SK-N-SH (cell line): ENCODE measurements around the gene ANKRD44. TPM values are rescaled to one million over a fixed set of nuclear protein-coding genes. Genes with fewer than 3 reads are reported as not detected.

ENCODE experiments used
- CTCF ChIA-PET: fragments of 300-600, 350-600 bp; formaldehyde crosslinking; extraction: SDS; loops from one replicate; lab custom pipeline; 2021; lab: Yijun Ruan, JAX
- POLR2A ChIA-PET: fragments of 350-600 bp; sonication (Branson Sonifier 250); formaldehyde crosslinking; extraction: SDS; loops from one replicate; lab custom pipeline; 2020; ENCODE audit warnings: antibody characterized with exemption, inconsistent platforms; lab: Yijun Ruan, JAX
- DNase-seq: peaks from one replicate; pipeline ENCODE4 v3.0.0; 2012
- H2AFZ ChIP-seq: fragments of 200-600 bp; sonication (generic); 2 replicates; pipeline ENCODE4 v1.8.1; 2016; ENCODE audit warnings: antibody characterized with exemption, mild to moderate bottlenecking, low read depth
- H3F3A ChIP-seq: fragments of 200-600 bp; sonication (generic); replicated peaks from 2 replicates; pipeline ENCODE3; 2016; ENCODE audit warnings: antibody characterized with exemption, mild to moderate bottlenecking; ENCODE audit not compliant: insufficient read depth
- H3K27ac ChIP-seq, 2 experiments: fragments of 200-500 bp in 1 of 2; fragments of 200-600 bp in 1 of 2; sonication (Bioruptor generic) in 1 of 2; sonication (generic), shearing (Covaris generic) in 1 of 2; 2 replicates each; pipeline versions ENCODE4 v1.5.1 to v1.6.1; 2014 to 2016; ENCODE audit warnings: low read depth in 2 of 2, inconsistent platforms in 1 of 2, low read length in 1 of 2, mild to moderate bottlenecking in 1 of 2, mixed read lengths in 1 of 2
- H3K27me3 ChIP-seq: fragments of 200-600 bp; sonication (generic), shearing (Covaris generic); 2 replicates; pipeline ENCODE4 v1.6.1; 2016; ENCODE audit warnings: mixed run types; ENCODE audit not compliant: insufficient read depth
- H3K36me3 ChIP-seq, 2 experiments: fragments of 200-500 bp in 1 of 2; fragments of 200-600 bp in 1 of 2; sonication (Bioruptor generic) in 1 of 2; sonication (generic) in 1 of 2; replicated peaks in 1 of 2; 2 replicates each; pipeline versions ENCODE3 to v1.5.1; 2014 to 2016; ENCODE audit warnings: low read length in 1 of 2, mild to moderate bottlenecking in 1 of 2; ENCODE audit not compliant: insufficient read depth in 2 of 2, control insufficient read depth in 1 of 2
- H3K4me1 ChIP-seq, 2 experiments: fragments of 200-500 bp in 1 of 2; fragments of 200-600 bp in 1 of 2; sonication (Bioruptor generic) in 1 of 2; sonication (generic), shearing (Covaris generic) in 1 of 2; 2 replicates each; pipeline versions ENCODE4 v1.5.1 to v1.6.1; 2014 to 2016; ENCODE audit warnings: low read depth in 1 of 2, low read length in 1 of 2, mixed run types in 1 of 2; ENCODE audit not compliant: insufficient read depth in 2 of 2, control insufficient read depth in 1 of 2
- H3K4me2 ChIP-seq: fragments of 200-600 bp; sonication (generic), shearing (Covaris generic); 2 replicates; pipeline ENCODE4 v1.6.1; 2017; ENCODE audit warnings: mixed run types
- H3K4me3 ChIP-seq, 2 experiments: fragments of 200-500 bp in 1 of 2; fragments of 200-600 bp in 1 of 2; sonication (Bioruptor generic) in 1 of 2; sonication (generic), shearing (Covaris generic) in 1 of 2; 2 replicates each; pipeline versions ENCODE4 v1.5.1 to v1.8.1; 2014 to 2016; ENCODE audit warnings: low read depth in 2 of 2, inconsistent platforms in 1 of 2, low read length in 1 of 2, mild to moderate bottlenecking in 1 of 2, mixed read lengths in 1 of 2, moderate library complexity in 1 of 2
- H3K79me2 ChIP-seq: fragments of 200-600 bp; sonication (generic); 2 replicates; pipeline ENCODE4 v1.8.1; 2017; ENCODE audit warnings: mild to moderate bottlenecking; ENCODE audit not compliant: insufficient read depth
- H3K9ac ChIP-seq: fragments of 200-600 bp; sonication (generic); 2 replicates; pipeline ENCODE4 v1.6.1; 2017; ENCODE audit warnings: mixed run types
- H3K9me2 ChIP-seq: fragments of 200-600 bp; sonication (generic); 2 replicates; pipeline ENCODE4 v1.6.1; 2017; ENCODE audit warnings: mixed run types
- H3K9me3 ChIP-seq: fragments of 200-600 bp; sonication (generic); 2 replicates; pipeline ENCODE4 v1.6.1; 2017; ENCODE audit warnings: mixed run types, mild to moderate bottlenecking, moderate library complexity
- H4K20me1 ChIP-seq: fragments of 200-600 bp; sonication (generic); 2 replicates; pipeline ENCODE4 v1.6.1; 2017; ENCODE audit warnings: mild to moderate bottlenecking, mixed run types; ENCODE audit not compliant: insufficient read depth
- CHD2 ChIP-seq: fragments of 150-350 bp; IDR thresholded peaks from 2 replicates; pipeline ENCODE4 v1.6.1; 2018; ENCODE audit warnings: low read length; ENCODE audit not compliant: partially characterized antibody
- CTCF ChIP-seq: fragments of 200-600 bp; sonication (generic); IDR thresholded peaks from 2 replicates; pipeline ENCODE4 v1.6.1; 2017; ENCODE audit warnings: antibody characterized with exemption, mild to moderate bottlenecking, moderate library complexity
- ELF1 ChIP-seq: IDR thresholded peaks from 2 replicates; pipeline ENCODE4 v1.4.0; 2012
- FOSL2 ChIP-seq: IDR thresholded peaks from 2 replicates; pipeline ENCODE4 v1.4.0; 2012; ENCODE audit warnings: low read depth, mild to moderate bottlenecking, moderate library complexity, borderline replicate concordance
- FOXM1 ChIP-seq: IDR thresholded peaks from 2 replicates; pipeline ENCODE4 v1.4.0; 2012; ENCODE audit warnings: low read depth, mild to moderate bottlenecking
- GATA2 ChIP-seq: sonication (generic); formaldehyde crosslinking; IDR thresholded peaks from 2 replicates; pipeline ENCODE4 v1.5.0; 2020; ENCODE audit warnings: mild to moderate bottlenecking, missing genetic modification reagents
- MXI1 ChIP-seq: IDR thresholded peaks from 2 replicates; pipeline ENCODE4 v1.6.1; 2012; ENCODE audit warnings: mild to moderate bottlenecking, low read depth, low read length, improper control_type of control experiment
- NRF1 ChIP-seq: IDR thresholded peaks from 2 replicates; pipeline ENCODE4 v1.6.1; 2012; ENCODE audit warnings: low read depth, mild to moderate bottlenecking, low read length
- POLR2AphosphoS5 ChIP-seq: IDR thresholded peaks from 2 replicates; pipeline ENCODE4 v1.6.1; 2012; ENCODE audit warnings: low read depth, low read length
- RAD21 ChIP-seq: IDR thresholded peaks from 2 replicates; pipeline ENCODE4 v1.6.1; 2012; ENCODE audit warnings: mild to moderate bottlenecking, low read length
- RFX5 ChIP-seq: IDR thresholded peaks from 2 replicates; pipeline ENCODE4 v1.6.1; 2012; ENCODE audit warnings: mild to moderate bottlenecking, improper control_type of control experiment, low read length
- RXRA ChIP-seq: IDR thresholded peaks from 2 replicates; pipeline ENCODE4 v1.4.0; 2012; ENCODE audit warnings: low read depth, mild to moderate bottlenecking, borderline replicate concordance
- SIN3A ChIP-seq: IDR thresholded peaks from 2 replicates; pipeline ENCODE4 v1.6.1; 2012; ENCODE audit warnings: low read depth, mild to moderate bottlenecking, low read length, moderate library complexity, borderline replicate concordance
- USF2 ChIP-seq: fragments of 150-350 bp; IDR thresholded peaks from 2 replicates; pipeline ENCODE4 v1.6.1; 2017; ENCODE audit warnings: antibody characterized with exemption, low read length, low read depth, borderline replicate concordance
- polyA plus RNA-seq, 3 experiments: library from polyadenylated mRNA; depleted of rRNA; stranded (reverse); fragments of >200 nt; gene quantifications; 2 replicates each; pipeline ENCODE4 v1.2.3, GENCODE V29; 2012
- TF ChIP-seq, protein P1 (sequence below): IDR thresholded peaks from 2 replicates; pipeline ENCODE4; 2012
- TF ChIP-seq, protein P2 (sequence below): IDR thresholded peaks from 2 replicates; pipeline ENCODE4 v1.4.0; 2012; ENCODE audit warnings: low read depth, borderline replicate concordance

The ANKRD44 gene
- polyA plus RNA-seq, 1 of the 3 experiments (the other 2 are of a cell fraction) = 12.5 TPM

GRCh38 chr2:197241596-197241995, 69.0 kb downstream of the ANKRD44 start:
- ChIA-PET CTCF (interaction anchor here (0.6 kb wide), 1 partner anchor 51 kb away, joined by 3 read pairs; no protein-coding TSS in a partner anchor), POLR2A (no interaction called here)
- no peak for DNase-seq
- Histone ChIP-seq H3K9ac (no peak overlapping the region), H3K4me3 (no peak overlapping the region), H2AFZ (no peak overlapping the region), H4K20me1 (no peaks in the 10 kb centered on the region), H3K27ac (no peak overlapping the region), H3K4me1 (peaks cover 0 to 13% of the 10 kb centered on the region in 2 experiments; a peak in 2 of 4 replicates), H3K79me2 (no peaks in the 10 kb centered on the region), H3K9me3 (no peaks in the 10 kb centered on the region), H3K9me2 (no peaks in the 10 kb centered on the region), H3K36me3 (no peaks in the 10 kb centered on the region), H3K27me3 (no peaks in the 10 kb centered on the region), H3K4me2 (no peak overlapping the region), H3F3A (no peaks in the 10 kb centered on the region)
- TF ChIP-seq, protein P1, sequence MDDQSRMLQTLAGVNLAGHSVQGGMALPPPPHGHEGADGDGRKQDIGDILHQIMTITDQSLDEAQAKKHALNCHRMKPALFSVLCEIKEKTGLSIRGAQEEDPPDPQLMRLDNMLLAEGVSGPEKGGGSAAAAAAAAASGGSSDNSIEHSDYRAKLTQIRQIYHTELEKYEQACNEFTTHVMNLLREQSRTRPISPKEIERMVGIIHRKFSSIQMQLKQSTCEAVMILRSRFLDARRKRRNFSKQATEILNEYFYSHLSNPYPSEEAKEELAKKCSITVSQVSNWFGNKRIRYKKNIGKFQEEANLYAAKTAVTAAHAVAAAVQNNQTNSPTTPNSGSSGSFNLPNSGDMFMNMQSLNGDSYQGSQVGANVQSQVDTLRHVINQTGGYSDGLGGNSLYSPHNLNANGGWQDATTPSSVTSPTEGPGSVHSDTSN = no peak
- TF ChIP-seq RFX5 = no peak
- TF ChIP-seq, protein P2, sequence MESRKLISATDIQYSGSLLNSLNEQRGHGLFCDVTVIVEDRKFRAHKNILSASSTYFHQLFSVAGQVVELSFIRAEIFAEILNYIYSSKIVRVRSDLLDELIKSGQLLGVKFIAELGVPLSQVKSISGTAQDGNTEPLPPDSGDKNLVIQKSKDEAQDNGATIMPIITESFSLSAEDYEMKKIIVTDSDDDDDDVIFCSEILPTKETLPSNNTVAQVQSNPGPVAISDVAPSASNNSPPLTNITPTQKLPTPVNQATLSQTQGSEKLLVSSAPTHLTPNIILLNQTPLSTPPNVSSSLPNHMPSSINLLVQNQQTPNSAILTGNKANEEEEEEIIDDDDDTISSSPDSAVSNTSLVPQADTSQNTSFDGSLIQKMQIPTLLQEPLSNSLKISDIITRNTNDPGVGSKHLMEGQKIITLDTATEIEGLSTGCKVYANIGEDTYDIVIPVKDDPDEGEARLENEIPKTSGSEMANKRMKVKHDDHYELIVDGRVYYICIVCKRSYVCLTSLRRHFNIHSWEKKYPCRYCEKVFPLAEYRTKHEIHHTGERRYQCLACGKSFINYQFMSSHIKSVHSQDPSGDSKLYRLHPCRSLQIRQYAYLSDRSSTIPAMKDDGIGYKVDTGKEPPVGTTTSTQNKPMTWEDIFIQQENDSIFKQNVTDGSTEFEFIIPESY = no peak
- TF ChIP-seq RAD21 = no peak
- no peak for TF ChIP-seq FOXM1
- TF ChIP-seq USF2 = no peak
- no peak for TF ChIP-seq MXI1
- TF ChIP-seq SIN3A = no peak
- no peak for TF ChIP-seq GATA2 (CRISPR knock-in tag)
- TF ChIP-seq FOSL2 = no peak
- TF ChIP-seq CHD2 = no peak
- TF ChIP-seq CTCF = no peak
- TF ChIP-seq POLR2AphosphoS5 = no peak
- no peak for TF ChIP-seq NRF1
- no peak for TF ChIP-seq ELF1
- no peak for TF ChIP-seq RXRA
